ENCODE data around the gene LRFN2.
A peak's percentile ranks its signal among the peaks of the same experiment; 100 is the strongest.

The LRFN2 gene

GRCh38 chr6:40550202-40551101 lies 36.7 kb downstream of the LRFN2 start:
- H3K4me3 ChIP-seq (ENCODE audit: low read length) = no peak overlapping the region
- DNase-seq (ENCODE audit: low read depth) = peak; percentile 72

DNA sequence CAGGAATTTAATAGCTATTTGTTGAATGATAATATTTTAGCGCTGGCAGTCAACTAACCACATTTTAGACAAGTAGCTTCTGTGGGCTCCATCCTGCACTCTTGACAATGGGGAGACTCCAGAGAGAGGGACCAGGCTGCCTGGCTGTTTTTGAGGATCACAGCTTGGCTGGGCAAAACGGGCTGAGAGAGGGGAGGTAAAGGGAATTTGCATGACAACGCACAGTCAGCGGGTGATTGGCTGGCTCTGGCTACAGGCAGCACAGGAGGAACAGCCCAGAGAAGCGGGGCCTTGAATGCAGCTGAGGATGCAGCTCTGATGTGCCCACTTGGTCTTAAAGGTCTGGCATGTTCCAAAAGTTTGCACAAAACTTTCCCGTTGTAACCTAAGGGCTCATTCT lies 41.2 kb downstream of the LRFN2 start:
- TF ChIP-seq CTCF (conservative IDR thresholded peaks at IDR 0.05; ENCODE audit: low read length) = no peak
- DNase-seq (ENCODE audit: low read depth) = no peak
- H3K4me3 ChIP-seq (ENCODE audit: low read length) = no peak overlapping the region

More at GRCh38 chr6:40550202-40551101, 36.7 kb downstream of the LRFN2 start:
- peak; percentile 88 for TF ChIP-seq CTCF (conservative IDR thresholded peaks at IDR 0.05; ENCODE audit: low read length)

DNA sequence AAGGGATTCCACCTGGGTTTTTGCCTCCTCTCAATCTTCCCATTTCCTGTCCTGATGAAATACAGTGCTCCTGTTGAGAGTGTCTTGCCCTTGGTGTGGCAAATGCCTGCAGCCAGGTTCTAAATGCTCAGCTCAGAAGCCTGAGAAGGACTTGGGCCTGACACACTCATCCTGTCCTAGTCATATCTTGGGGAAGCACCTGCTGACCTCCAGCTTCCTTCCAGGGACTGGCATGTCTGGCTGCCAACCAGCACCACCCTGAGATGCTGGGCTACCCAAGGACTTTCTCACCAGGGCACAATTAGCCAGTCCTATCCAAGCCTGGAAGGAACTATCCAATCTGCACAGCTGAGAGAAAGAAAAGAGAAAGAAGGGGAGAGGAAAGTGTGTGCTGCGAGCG lies 43.4 kb downstream of the LRFN2 start:
- DNase-seq (ENCODE audit: low read depth) = no peak
- no peak overlapping the region for H3K4me3 ChIP-seq (ENCODE audit: low read length)
- no peak for TF ChIP-seq CTCF (conservative IDR thresholded peaks at IDR 0.05; ENCODE audit: low read length)

DNA sequence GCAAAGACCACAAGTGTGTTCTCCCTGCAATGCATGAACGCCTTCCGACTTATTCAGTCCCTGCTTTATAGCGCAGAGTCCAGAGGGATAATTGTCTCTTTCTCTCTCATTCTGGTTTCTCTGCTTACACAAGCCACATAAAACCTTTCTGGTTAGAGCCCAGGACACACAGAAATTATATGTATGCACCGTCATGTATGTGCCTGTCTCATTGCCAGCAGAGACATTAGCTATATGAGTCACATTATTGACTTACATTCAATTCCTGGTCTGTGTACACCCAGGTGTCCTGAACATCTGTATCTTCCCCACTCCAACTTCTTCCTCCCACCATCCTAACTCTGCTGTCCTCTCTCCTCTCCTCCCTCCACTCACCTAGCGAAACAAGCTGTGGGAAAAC lies 44.0 kb downstream of the LRFN2 start:
- TF ChIP-seq CTCF (conservative IDR thresholded peaks at IDR 0.05; ENCODE audit: low read length) = no peak
- DNase-seq (ENCODE audit: low read depth) = no peak
- no peak overlapping the region for H3K4me3 ChIP-seq (ENCODE audit: low read length)

DNA sequence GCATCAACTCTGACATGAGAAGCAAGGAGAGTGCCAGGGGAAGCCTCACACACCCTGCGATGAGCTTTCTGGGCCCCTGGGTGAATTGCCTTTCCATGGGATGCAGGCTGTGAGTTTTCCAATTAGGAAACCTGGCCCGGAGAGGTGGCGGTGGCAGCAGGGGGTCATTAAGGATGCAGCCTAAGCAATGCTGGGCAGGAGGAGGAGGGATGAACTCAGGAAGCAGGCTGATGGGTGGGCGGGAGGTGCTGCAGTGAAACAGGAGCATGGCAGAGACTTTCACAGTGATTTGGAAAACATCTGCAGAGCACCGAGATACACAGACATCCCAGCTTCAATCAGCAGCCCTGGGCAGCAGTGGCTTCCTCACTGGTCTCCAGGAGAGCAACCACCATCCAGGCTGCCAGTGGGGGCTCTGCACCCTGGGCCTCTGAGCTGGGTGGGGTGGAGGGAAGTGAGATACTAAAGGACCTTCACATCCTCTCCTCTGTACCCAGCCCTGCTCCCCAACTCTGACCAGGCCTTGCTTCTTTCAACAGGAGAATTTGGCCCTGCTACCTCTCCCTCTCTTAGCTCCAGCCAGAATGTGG lies 44.9 kb downstream of the LRFN2 start:
- DNase-seq (ENCODE audit: low read depth) = no peak
- TF ChIP-seq CTCF (conservative IDR thresholded peaks at IDR 0.05; ENCODE audit: low read length) = no peak
- H3K4me3 ChIP-seq (ENCODE audit: low read length) = no peak overlapping the region

- DNase-seq (ENCODE audit: low read depth) = no peak
- H3K4me3 ChIP-seq (ENCODE audit: low read length) = no peak overlapping the region
- TF ChIP-seq CTCF (conservative IDR thresholded peaks at IDR 0.05; ENCODE audit: low read length) = no peak
Observed at GRCh38 chr6:40541556-40542174, 45.5 kb downstream of the LRFN2 start.

Measured in AG10803 (cell line).